ENCODE data around the gene NUP98.

- TF ChIP-seq EZH2 (IDR thresholded peaks at IDR 0.05; ENCODE audit: borderline replicate concordance, low read depth, low read length, poor library complexity, severe bottlenecking) = no peak
- TF ChIP-seq CTCF (conservative IDR thresholded peaks at IDR 0.05; ENCODE audit: low read depth, low read length) = no peak
These were observed 2.5 kb upstream of the NUP98 start for GRCh38 chr11:3799873-3800272.

Measured in A673 (cell line).